ENCODE data around the gene EOLA1. TPM values are rescaled to one million over a fixed set of nuclear protein-coding genes. Genes with fewer than 3 reads are reported as not detected.
"Not testable (repeated sequence)": the region's sequence is repeated elsewhere in the genome, so short reads cannot be mapped to it uniquely, and the experiment has no call there.

The EOLA1 gene
- polyA plus RNA-seq, 1 donor (not counting 4 experiments of a cell fraction or from before 2014, with no cell fraction given): 9.3 TPM

DNA sequence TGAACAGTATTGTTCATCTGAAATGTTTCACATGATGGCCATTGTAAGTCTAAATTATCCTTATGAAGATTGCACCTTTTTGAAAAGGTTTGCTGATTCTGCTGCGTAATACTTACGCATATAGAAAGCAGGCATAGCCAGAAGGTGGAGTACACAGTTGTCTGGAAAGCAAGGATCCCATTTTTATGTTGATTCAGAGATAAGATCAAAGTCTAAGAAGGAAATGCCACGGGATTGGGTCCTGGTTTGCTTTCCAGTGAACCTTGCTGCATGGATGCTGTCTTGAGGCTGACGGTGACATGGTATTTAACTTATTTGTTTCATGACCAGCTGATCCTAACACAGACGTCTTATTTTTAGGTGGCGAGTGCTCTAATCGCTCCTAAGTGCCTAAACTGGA, 31.0 kb downstream of the EOLA1 start:
- Histone ChIP-seq H3K27ac (ENCODE audit: control insufficient read depth, insufficient read depth, low read length) (no peak overlapping the region), H3K4me3 (ENCODE audit: control insufficient read depth in 2 of 3, extremely low read depth in 1 of 3, insufficient read depth in 2 of 3, low read depth in 1 of 3, low read length in 3 of 3) (no peak overlapping the region), H3K27me3 (ENCODE audit: control insufficient read depth, extremely low read depth, insufficient read depth, low read length) (no peaks in the 10 kb centered on the region), H3K9me3 (ENCODE audit: control insufficient read depth, low read depth, low read length) (no peaks in the 10 kb centered on the region), H3K4me1 (ENCODE audit: control insufficient read depth, extremely low read depth, insufficient read depth, low read length) (no peaks in the 10 kb centered on the region), H4K20me1 (ENCODE audit: control insufficient read depth, extremely low read depth, insufficient read depth, low read length) (no peaks in the 10 kb centered on the region), H3K9ac (ENCODE audit: control insufficient read depth, extremely low read depth, insufficient read depth, low read length) (no peak overlapping the region), H2AFZ (ENCODE audit: control insufficient read depth, low read length) (no peak overlapping the region), H3K4me2 (ENCODE audit: control insufficient read depth, extremely low read depth, insufficient read depth, low read depth, low read length) (no peak overlapping the region), H3K79me2 (ENCODE audit: control insufficient read depth, insufficient read depth, low read length) (no peaks in the 10 kb centered on the region), H3K9me1 (ENCODE audit: control insufficient read depth, extremely low read depth, insufficient read depth, low read length) (no peaks in the 10 kb centered on the region), H3K36me3 (ENCODE audit: control insufficient read depth in 2 of 2, extremely low read depth in 1 of 2, insufficient read depth in 2 of 2, low read length in 2 of 2) (no peaks in the 10 kb centered on the region)
- FAIRE-seq (no peak), DNase-seq (ENCODE audit: low read depth, low spot score) (no peak)
- TF ChIP-seq, protein P1, sequence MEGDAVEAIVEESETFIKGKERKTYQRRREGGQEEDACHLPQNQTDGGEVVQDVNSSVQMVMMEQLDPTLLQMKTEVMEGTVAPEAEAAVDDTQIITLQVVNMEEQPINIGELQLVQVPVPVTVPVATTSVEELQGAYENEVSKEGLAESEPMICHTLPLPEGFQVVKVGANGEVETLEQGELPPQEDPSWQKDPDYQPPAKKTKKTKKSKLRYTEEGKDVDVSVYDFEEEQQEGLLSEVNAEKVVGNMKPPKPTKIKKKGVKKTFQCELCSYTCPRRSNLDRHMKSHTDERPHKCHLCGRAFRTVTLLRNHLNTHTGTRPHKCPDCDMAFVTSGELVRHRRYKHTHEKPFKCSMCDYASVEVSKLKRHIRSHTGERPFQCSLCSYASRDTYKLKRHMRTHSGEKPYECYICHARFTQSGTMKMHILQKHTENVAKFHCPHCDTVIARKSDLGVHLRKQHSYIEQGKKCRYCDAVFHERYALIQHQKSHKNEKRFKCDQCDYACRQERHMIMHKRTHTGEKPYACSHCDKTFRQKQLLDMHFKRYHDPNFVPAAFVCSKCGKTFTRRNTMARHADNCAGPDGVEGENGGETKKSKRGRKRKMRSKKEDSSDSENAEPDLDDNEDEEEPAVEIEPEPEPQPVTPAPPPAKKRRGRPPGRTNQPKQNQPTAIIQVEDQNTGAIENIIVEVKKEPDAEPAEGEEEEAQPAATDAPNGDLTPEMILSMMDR (optimal IDR thresholded peaks at IDR 0.05 in 1 of 3, IDR thresholded peaks at IDR 0.05 in 1 of 3, conservative IDR thresholded peaks at IDR 0.05 in 1 of 3; ENCODE audit: extremely low read depth in 1 of 3, insufficient read depth in 2 of 3, low read length in 3 of 3): no peak
- TF ChIP-seq EZH2 (IDR thresholded peaks at IDR 0.05; ENCODE audit: low read length): no peak
- dilution Hi-C loops (cut with MboI; ENCODE audit: extremely low pct_ligation_motif_present, low sequenced_read_pairs): no loop called here

DNA sequence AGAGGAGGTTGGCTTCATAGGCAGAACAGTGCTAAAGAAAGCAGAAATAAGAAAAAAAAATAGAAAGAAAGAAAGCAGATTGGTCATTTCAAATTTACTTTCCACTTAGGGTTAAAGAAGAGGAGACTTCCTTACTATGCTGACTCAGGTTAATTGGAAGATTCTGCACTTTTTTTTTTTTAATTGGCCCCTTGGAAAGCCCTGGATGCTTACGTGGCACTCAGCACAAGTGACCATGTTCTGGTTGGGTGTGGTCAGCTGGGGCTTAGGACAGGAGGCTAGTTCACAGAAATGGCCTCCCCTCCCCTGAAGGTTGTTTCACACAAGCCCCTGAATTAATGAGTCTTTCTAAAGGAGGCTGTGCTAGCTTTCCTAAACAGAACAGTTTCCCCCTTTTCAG, 31.9 kb downstream of the EOLA1 start:
- FAIRE-seq (no peak), DNase-seq (ENCODE audit: low read depth, low spot score) (no peak)
- dilution Hi-C loops (cut with MboI; ENCODE audit: extremely low pct_ligation_motif_present, low sequenced_read_pairs): no loop called here
- Histone ChIP-seq H3K79me2 (ENCODE audit: control insufficient read depth, insufficient read depth, low read length) (no peaks in the 10 kb centered on the region), H3K9me1 (ENCODE audit: control insufficient read depth, extremely low read depth, insufficient read depth, low read length) (no peaks in the 10 kb centered on the region), H3K9ac (ENCODE audit: control insufficient read depth, extremely low read depth, insufficient read depth, low read length) (no peak overlapping the region), H3K4me3 (ENCODE audit: control insufficient read depth in 2 of 3, extremely low read depth in 1 of 3, insufficient read depth in 2 of 3, low read depth in 1 of 3, low read length in 3 of 3) (no peak overlapping the region), H2AFZ (ENCODE audit: control insufficient read depth, low read length) (no peak overlapping the region), H3K36me3 (ENCODE audit: control insufficient read depth in 2 of 2, extremely low read depth in 1 of 2, insufficient read depth in 2 of 2, low read length in 2 of 2) (no peaks in the 10 kb centered on the region), H3K4me2 (ENCODE audit: control insufficient read depth, extremely low read depth, insufficient read depth, low read depth, low read length) (no peak overlapping the region), H3K4me1 (ENCODE audit: control insufficient read depth, extremely low read depth, insufficient read depth, low read length) (no peaks in the 10 kb centered on the region), H3K9me3 (ENCODE audit: control insufficient read depth, low read depth, low read length) (no peaks in the 10 kb centered on the region), H4K20me1 (ENCODE audit: control insufficient read depth, extremely low read depth, insufficient read depth, low read length) (no peaks in the 10 kb centered on the region), H3K27ac (ENCODE audit: control insufficient read depth, insufficient read depth, low read length) (no peak overlapping the region), H3K27me3 (ENCODE audit: control insufficient read depth, extremely low read depth, insufficient read depth, low read length) (no peaks in the 10 kb centered on the region)
- TF ChIP-seq EZH2 (IDR thresholded peaks at IDR 0.05; ENCODE audit: low read length): no peak
- TF ChIP-seq, protein P1 (optimal IDR thresholded peaks at IDR 0.05 in 1 of 3, IDR thresholded peaks at IDR 0.05 in 1 of 3, conservative IDR thresholded peaks at IDR 0.05 in 1 of 3; ENCODE audit: extremely low read depth in 1 of 3, insufficient read depth in 2 of 3, low read length in 3 of 3): no peak

- H3K36me3 ChIP-seq (ENCODE audit: control insufficient read depth in 2 of 2, extremely low read depth in 1 of 2, insufficient read depth in 2 of 2, low read length in 2 of 2); H4K20me1 ChIP-seq (ENCODE audit: control insufficient read depth, extremely low read depth, insufficient read depth, low read length); H3K79me2 ChIP-seq (ENCODE audit: control insufficient read depth, insufficient read depth, low read length); H3K9me1 ChIP-seq (ENCODE audit: control insufficient read depth, extremely low read depth, insufficient read depth, low read length); H3K9me3 ChIP-seq (ENCODE audit: control insufficient read depth, low read depth, low read length); H2AFZ ChIP-seq (ENCODE audit: control insufficient read depth, low read length); H3K27me3 ChIP-seq (ENCODE audit: control insufficient read depth, extremely low read depth, insufficient read depth, low read length); FAIRE-seq; H3K27ac ChIP-seq (ENCODE audit: control insufficient read depth, insufficient read depth, low read length); DNase-seq (ENCODE audit: low read depth, low spot score); H3K4me3 ChIP-seq (ENCODE audit: control insufficient read depth in 2 of 3, extremely low read depth in 1 of 3, insufficient read depth in 2 of 3, low read depth in 1 of 3, low read length in 3 of 3); H3K9ac ChIP-seq (ENCODE audit: control insufficient read depth, extremely low read depth, insufficient read depth, low read length); dilution Hi-C loops (cut with MboI; ENCODE audit: extremely low pct_ligation_motif_present, low sequenced_read_pairs); H3K4me1 ChIP-seq (ENCODE audit: control insufficient read depth, extremely low read depth, insufficient read depth, low read length); H3K4me2 ChIP-seq (ENCODE audit: control insufficient read depth, extremely low read depth, insufficient read depth, low read depth, low read length): not testable (repeated sequence)
Observed at GRCh38 chrX:149573456-149573855, 32.6 kb downstream of the EOLA1 start.

DNA sequence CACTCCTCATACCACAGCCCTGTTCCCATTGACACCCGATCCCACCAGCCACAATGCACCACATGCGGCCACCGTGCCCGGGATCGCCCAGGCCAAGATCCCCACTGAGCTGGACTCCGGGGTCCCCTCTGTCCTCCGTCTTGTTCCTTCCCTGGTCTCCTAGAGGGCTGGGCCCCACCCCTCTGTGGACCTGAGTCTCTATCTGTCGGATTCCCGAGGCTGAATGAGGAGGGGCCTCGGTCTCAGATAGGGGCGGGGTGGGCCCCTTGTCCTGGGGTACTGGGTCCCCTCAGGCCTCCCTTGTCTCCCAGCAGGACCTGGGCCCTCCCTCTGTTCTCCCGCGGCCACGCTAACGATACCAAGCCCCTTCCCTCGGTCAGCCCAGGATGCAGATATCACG, 44.8 kb downstream of the EOLA1 start:
- H3K4me2 ChIP-seq (ENCODE audit: control insufficient read depth, extremely low read depth, insufficient read depth, low read depth, low read length); H3K27ac ChIP-seq (ENCODE audit: control insufficient read depth, insufficient read depth, low read length); H3K79me2 ChIP-seq (ENCODE audit: control insufficient read depth, insufficient read depth, low read length); H3K4me1 ChIP-seq (ENCODE audit: control insufficient read depth, extremely low read depth, insufficient read depth, low read length); H3K9me1 ChIP-seq (ENCODE audit: control insufficient read depth, extremely low read depth, insufficient read depth, low read length); H3K36me3 ChIP-seq (ENCODE audit: control insufficient read depth in 2 of 2, extremely low read depth in 1 of 2, insufficient read depth in 2 of 2, low read length in 2 of 2); DNase-seq (ENCODE audit: low read depth, low spot score); FAIRE-seq; H3K27me3 ChIP-seq (ENCODE audit: control insufficient read depth, extremely low read depth, insufficient read depth, low read length); H4K20me1 ChIP-seq (ENCODE audit: control insufficient read depth, extremely low read depth, insufficient read depth, low read length); H3K9me3 ChIP-seq (ENCODE audit: control insufficient read depth, low read depth, low read length); H2AFZ ChIP-seq (ENCODE audit: control insufficient read depth, low read length); H3K4me3 ChIP-seq (ENCODE audit: control insufficient read depth in 2 of 3, extremely low read depth in 1 of 3, insufficient read depth in 2 of 3, low read depth in 1 of 3, low read length in 3 of 3); H3K9ac ChIP-seq (ENCODE audit: control insufficient read depth, extremely low read depth, insufficient read depth, low read length); dilution Hi-C loops (cut with MboI; ENCODE audit: extremely low pct_ligation_motif_present, low sequenced_read_pairs): not testable (repeated sequence)
